ENCODE measurements around the gene NOP53. TPM values are rescaled to one million over a fixed set of nuclear protein-coding genes. Genes with fewer than 3 reads are reported as not detected.

NOP53 gene
- total and polyA plus RNA-seq, 2 of the 13 experiments (the other 11 are each of a cell fraction or from before 2014, with no cell fraction given): 53.9 to 141 TPM

GRCh38 chr19:47778049-47778953 is 33.0 kb downstream of the NOP53 start, which contains the start of gene SELENOW (continued):
- no peak for TF ChIP-seq PLSCR1 (CRISPR knock-in tag; IDR thresholded peaks at IDR 0.05; ENCODE audit: borderline replicate concordance)
- no peak for TF ChIP-seq SAFB2 (CRISPR knock-in tag; IDR thresholded peaks at IDR 0.05; ENCODE audit: borderline replicate concordance, low read depth)
- no peak for TF ChIP-seq CREB1 (IDR thresholded peaks at IDR 0.05)
- no peak for TF ChIP-seq CREB1 (CRISPR knock-in tag; IDR thresholded peaks at IDR 0.05)
- TF ChIP-seq ZNF138 (CRISPR knock-in tag; IDR thresholded peaks at IDR 0.05; ENCODE audit: low read depth): peak; percentile 62; the same call in 1 of the 2 replicates
- TF ChIP-seq KLF9 (CRISPR knock-in tag; IDR thresholded peaks at IDR 0.05; ENCODE audit: low read depth): no peak
- no peak for TF ChIP-seq ZFP36L2 (CRISPR knock-in tag; IDR thresholded peaks at IDR 0.05)
- 0 out of 2 replicates have a peak, but pooled peaks have one; percentile 43 for TF ChIP-seq ZNF567 (CRISPR knock-in tag; IDR thresholded peaks at IDR 0.05; ENCODE audit: borderline replicate concordance)
- TF ChIP-seq, protein P1, sequence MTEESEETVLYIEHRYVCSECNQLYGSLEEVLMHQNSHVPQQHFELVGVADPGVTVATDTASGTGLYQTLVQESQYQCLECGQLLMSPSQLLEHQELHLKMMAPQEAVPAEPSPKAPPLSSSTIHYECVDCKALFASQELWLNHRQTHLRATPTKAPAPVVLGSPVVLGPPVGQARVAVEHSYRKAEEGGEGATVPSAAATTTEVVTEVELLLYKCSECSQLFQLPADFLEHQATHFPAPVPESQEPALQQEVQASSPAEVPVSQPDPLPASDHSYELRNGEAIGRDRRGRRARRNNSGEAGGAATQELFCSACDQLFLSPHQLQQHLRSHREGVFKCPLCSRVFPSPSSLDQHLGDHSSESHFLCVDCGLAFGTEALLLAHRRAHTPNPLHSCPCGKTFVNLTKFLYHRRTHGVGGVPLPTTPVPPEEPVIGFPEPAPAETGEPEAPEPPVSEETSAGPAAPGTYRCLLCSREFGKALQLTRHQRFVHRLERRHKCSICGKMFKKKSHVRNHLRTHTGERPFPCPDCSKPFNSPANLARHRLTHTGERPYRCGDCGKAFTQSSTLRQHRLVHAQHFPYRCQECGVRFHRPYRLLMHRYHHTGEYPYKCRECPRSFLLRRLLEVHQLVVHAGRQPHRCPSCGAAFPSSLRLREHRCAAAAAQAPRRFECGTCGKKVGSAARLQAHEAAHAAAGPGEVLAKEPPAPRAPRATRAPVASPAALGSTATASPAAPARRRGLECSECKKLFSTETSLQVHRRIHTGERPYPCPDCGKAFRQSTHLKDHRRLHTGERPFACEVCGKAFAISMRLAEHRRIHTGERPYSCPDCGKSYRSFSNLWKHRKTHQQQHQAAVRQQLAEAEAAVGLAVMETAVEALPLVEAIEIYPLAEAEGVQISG (CRISPR knock-in tag; IDR thresholded peaks at IDR 0.05): peak; percentile 63
- TF ChIP-seq ZNF775 (CRISPR knock-in tag; IDR thresholded peaks at IDR 0.05; ENCODE audit: borderline replicate concordance): no peak
- peak; percentile 73; the same call in 1 of the 2 replicates for TF ChIP-seq IKZF5 (CRISPR knock-in tag; IDR thresholded peaks at IDR 0.05)
- TF ChIP-seq ZFYVE20 (CRISPR knock-in tag; IDR thresholded peaks at IDR 0.05; ENCODE audit: borderline replicate concordance, low read depth): no peak
- TF ChIP-seq NAIF1 (CRISPR knock-in tag; IDR thresholded peaks at IDR 0.05; ENCODE audit: borderline replicate concordance): peak; percentile 89
- peak; percentile 70 for TF ChIP-seq ZMYM3 (CRISPR knock-in tag; IDR thresholded peaks at IDR 0.05)
- TF ChIP-seq DDIT3 (CRISPR knock-in tag; IDR thresholded peaks at IDR 0.05): no peak
- no peak for TF ChIP-seq FOXK1 (CRISPR knock-in tag; IDR thresholded peaks at IDR 0.05; ENCODE audit: borderline replicate concordance, low read depth)
- TF ChIP-seq ZNF180 (CRISPR knock-in tag; IDR thresholded peaks at IDR 0.05; ENCODE audit: borderline replicate concordance, low read depth): 0 out of 2 replicates have a peak, but pooled peaks have one; percentile 46
- no peak for TF ChIP-seq ZNF337 (CRISPR knock-in tag; IDR thresholded peaks at IDR 0.05; ENCODE audit: borderline replicate concordance, low read depth)
